ENCODE data around the gene CCL17.

GRCh38 chr16:57446531-57447185 lies 42.1 kb downstream of the CCL17 start:
- TF ChIP-seq POLR2AphosphoS5 (IDR thresholded peaks at IDR 0.05; ENCODE audit: low read depth, low read length) (no peak), CTCF (IDR thresholded peaks at IDR 0.05) (no peak), TCF7L2 (IDR thresholded peaks at IDR 0.05; ENCODE audit: low read depth, low read length) (no peak)

Measured in Panc1 (cell line).